Measurements from ENCODE around the gene TRPV4. TPM values are rescaled to one million over a fixed set of nuclear protein-coding genes. Genes with fewer than 3 reads are reported as not detected.

The TRPV4 gene
- total and polyA plus RNA-seq, 2 donors from 2014 or later = 6.0 to 24.5 TPM

- Histone ChIP-seq H3K4me3 (ENCODE audit: low read length in 3 of 3) (no peak overlapping the region), H3K36me3 (ENCODE audit: control insufficient read depth in 2 of 3, insufficient read depth in 3 of 3, low read length in 3 of 3) (no peaks in the 10 kb centered on the region), H3K9ac (ENCODE audit: low read length in 3 of 3) (no peak overlapping the region), H3K9me3 (ENCODE audit: control insufficient read depth in 2 of 3, insufficient read depth in 1 of 3, low read length in 3 of 3) (no peaks in the 10 kb centered on the region), H3K27me3 (ENCODE audit: control insufficient read depth, insufficient read depth, low read length) (no peaks in the 10 kb centered on the region), H3K27ac (ENCODE audit: low read depth in 2 of 2, low read length in 2 of 2) (no peak overlapping the region), H3K4me1 (ENCODE audit: control insufficient read depth in 2 of 3, insufficient read depth in 2 of 3, low read depth in 1 of 3, low read length in 3 of 3) (peaks cover 0 to 5% (median 3%) of the 10 kb centered on the region in 3 donors)
- intact Hi-C loops (cut with DNase I) = loop anchor here (5.0 kb wide), 1 partner anchor 37 kb away; no protein-coding TSS in a partner anchor
- no peak for FAIRE-seq
- no peak for DNase-seq
- TF ChIP-seq CTCF (IDR thresholded peaks at IDR 0.05; ENCODE audit: borderline replicate concordance, extremely low read depth, insufficient read depth) = no peak
These were observed 10.9 kb upstream of the TRPV4 start for GRCh38 chr12:109844091-109844490.

GRCh38 chr12:109842021-109842420, 8.8 kb upstream of the TRPV4 start:
- intact Hi-C loops (cut with DNase I) = loop anchor here (5.0 kb wide), 1 partner anchor 35 kb away; no protein-coding TSS in a partner anchor

GRCh38 chr12:109841356-109841755, 8.2 kb upstream of the TRPV4 start:
- intact Hi-C loops (cut with DNase I) = loop anchor here (5.0 kb wide), 1 partner anchor 34 kb away; no protein-coding TSS in a partner anchor
- H3K36me3 ChIP-seq (ENCODE audit: control insufficient read depth in 2 of 3, insufficient read depth in 3 of 3, low read length in 3 of 3) = no peaks in the 10 kb centered on the region
- H3K27ac ChIP-seq (ENCODE audit: low read depth in 2 of 2, low read length in 2 of 2) = no peak overlapping the region
- H3K4me1 ChIP-seq (ENCODE audit: control insufficient read depth in 2 of 3, insufficient read depth in 2 of 3, low read depth in 1 of 3, low read length in 3 of 3) = peaks cover 0 to 5% (median 3%) of the 10 kb centered on the region in 3 donors
- no peak for FAIRE-seq
- H3K9me3 ChIP-seq (ENCODE audit: control insufficient read depth in 2 of 3, insufficient read depth in 1 of 3, low read length in 3 of 3) = no peaks in the 10 kb centered on the region
- no peak overlapping the region for H3K4me3 ChIP-seq (ENCODE audit: low read length in 3 of 3)
- no peak overlapping the region for H3K9ac ChIP-seq (ENCODE audit: low read length in 3 of 3)
- H3K27me3 ChIP-seq (ENCODE audit: control insufficient read depth, insufficient read depth, low read length) = no peaks in the 10 kb centered on the region
- TF ChIP-seq CTCF (IDR thresholded peaks at IDR 0.05; ENCODE audit: borderline replicate concordance, extremely low read depth, insufficient read depth) = no peak
- no peak for DNase-seq

More at GRCh38 chr12:109842021-109842420, 8.8 kb upstream of the TRPV4 start:
- Histone ChIP-seq H3K27me3 (ENCODE audit: control insufficient read depth, insufficient read depth, low read length) (no peaks in the 10 kb centered on the region), H3K4me1 (ENCODE audit: control insufficient read depth in 2 of 3, insufficient read depth in 2 of 3, low read depth in 1 of 3, low read length in 3 of 3) (peaks cover 0 to 5% (median 3%) of the 10 kb centered on the region in 3 donors), H3K36me3 (ENCODE audit: control insufficient read depth in 2 of 3, insufficient read depth in 3 of 3, low read length in 3 of 3) (no peaks in the 10 kb centered on the region), H3K9ac (ENCODE audit: low read length in 3 of 3) (no peak overlapping the region), H3K4me3 (ENCODE audit: low read length in 3 of 3) (no peak overlapping the region), H3K9me3 (ENCODE audit: control insufficient read depth in 2 of 3, insufficient read depth in 1 of 3, low read length in 3 of 3) (no peaks in the 10 kb centered on the region), H3K27ac (ENCODE audit: low read depth in 2 of 2, low read length in 2 of 2) (no peak overlapping the region)
- FAIRE-seq (no peak), DNase-seq (no peak)
- TF ChIP-seq CTCF (IDR thresholded peaks at IDR 0.05; ENCODE audit: borderline replicate concordance, extremely low read depth, insufficient read depth) = no peak

Measured in kidney (tissue), 14 donors.